HCT116 (cell line): ENCODE results near the gene MAST4. TPM values are rescaled to one million over a fixed set of nuclear protein-coding genes. Genes with fewer than 3 reads are reported as not detected.

Experiments used
- ATAC-seq: fragments of 200-7000 bp; cut with Tn5 transposase; 2 replicates; pipeline ENCODE4 v1.9.1; 2020; ENCODE audit warnings: mild to moderate bottlenecking, moderate library complexity
- BruUV-seq: library from RNA; stranded (reverse); fragments of 400-500 nt; replicated peaks from 2 replicates; lab custom pipeline; 2021; lab: Mats Ljungman, UMichigan
- CTCF ChIA-PET: fragments of 300-600 bp; sonication (Branson Sonifier 250); formaldehyde crosslinking; loops from one replicate; lab custom pipeline; 2021; ENCODE audit warnings: antibody characterized with exemption; lab: Charles Lee
- POLR2A ChIA-PET: fragments of 300-600, 350-600 bp; sonication (Branson Sonifier 250); formaldehyde crosslinking; loops from one replicate; lab custom pipeline; 2021; ENCODE audit warnings: antibody characterized with exemption; lab: Charles Lee
- RAD21 ChIA-PET, 2 experiments: fragments of 300-600 bp; sonication (Branson Sonifier 250); formaldehyde crosslinking; loops; one replicate each; lab custom pipeline; 2023; ENCODE audit warnings: low total read pairs in 2 of 2; ENCODE audit not compliant: uncharacterized antibody in 2 of 2, unreplicated experiment in 2 of 2, low non-redundant PET in 1 of 2; lab: Charles Lee
- DNase-seq: peaks from one replicate; pipeline ENCODE4 v3.0.0-alpha.2; 2010; ENCODE audit warnings: low read depth, low spot score
- H2AFZ ChIP-seq: fragments of 200-600 bp; shearing (Covaris generic), sonication (generic); 2 replicates; pipeline ENCODE4 v1.6.1; 2017; ENCODE audit warnings: low read depth, mixed run types, mixed read lengths, antibody characterized with exemption, low read length; ENCODE audit not compliant: poor library complexity, severe bottlenecking
- H3K27ac ChIP-seq: 2 replicates; pipeline ENCODE4 v1.5.1; 2012; ENCODE audit warnings: low read depth, low read length
- H3K27me3 ChIP-seq: fragments of 200-600 bp; sonication (generic); 2 replicates; pipeline ENCODE4 v1.6.1; 2016; ENCODE audit warnings: mixed run types, low read length, mixed read lengths; ENCODE audit not compliant: insufficient read depth
- H3K36me3 ChIP-seq, 2 experiments: fragments of 200-500 bp in 1 of 2; fragments of 200-600 bp in 1 of 2; sonication (Bioruptor generic) in 1 of 2; sonication (generic) in 1 of 2; 2 replicates each; pipeline versions ENCODE4 v1.5.1 to v1.6.1; 2014 to 2016; ENCODE audit warnings: low read length in 2 of 2, inconsistent platforms in 1 of 2, mixed read lengths in 1 of 2, mixed run types in 1 of 2; ENCODE audit not compliant: insufficient read depth in 2 of 2, control insufficient read depth in 1 of 2
- H3K4me1 ChIP-seq, 2 experiments: fragments of 200-600 bp in 1 of 2; sonication (generic) in 1 of 2; 2 replicates each; pipeline versions ENCODE4 v1.5.1 to v1.6.1; 2012 to 2017; ENCODE audit warnings: low read length in 2 of 2, inconsistent platforms in 1 of 2, mild to moderate bottlenecking in 1 of 2, mixed read lengths in 1 of 2, mixed run types in 1 of 2, moderate library complexity in 1 of 2; ENCODE audit not compliant: insufficient read depth in 2 of 2, control insufficient read depth in 1 of 2
- H3K4me2 ChIP-seq: fragments of 200-600 bp; sonication (generic); 2 replicates; pipeline ENCODE4 v1.6.1; 2017; ENCODE audit warnings: mixed run types, low read length, mixed read lengths
- H3K4me3 ChIP-seq, 2 experiments: fragments of 200-600 bp in 1 of 2; sonication (generic) in 1 of 2; replicated peaks in 1 of 2; 2 replicates each; pipeline ENCODE4 v1.5.1; 2011 to 2016; ENCODE audit warnings: low read length in 2 of 2, control low read depth in 1 of 2, low read depth in 1 of 2, mild to moderate bottlenecking in 1 of 2, mixed read lengths in 1 of 2, mixed run types in 1 of 2
- H3K79me2 ChIP-seq: fragments of 200-600 bp; sonication (generic); 2 replicates; pipeline ENCODE4 v1.6.1; 2017; ENCODE audit warnings: mild to moderate bottlenecking, mixed run types, low read length, moderate library complexity, mixed read lengths; ENCODE audit not compliant: insufficient read depth
- H3K9ac ChIP-seq: fragments of 200-600 bp; sonication (generic); 2 replicates; pipeline ENCODE4 v1.6.1; 2016; ENCODE audit warnings: low read length, mixed read lengths
- H3K9me2 ChIP-seq: fragments of 200-600 bp; sonication (generic), shearing (Covaris generic); 2 replicates; pipeline ENCODE4 v1.6.1; 2017; ENCODE audit warnings: mixed run types, mild to moderate bottlenecking, moderate library complexity; ENCODE audit not compliant: insufficient read depth
- H3K9me3 ChIP-seq, 2 experiments: fragments of 200-500 bp in 1 of 2; fragments of 200-600 bp in 1 of 2; sonication (Bioruptor generic) in 1 of 2; sonication (generic) in 1 of 2; 2 replicates each; pipeline ENCODE4 v1.6.1; 2014 to 2017; ENCODE audit warnings: low read length in 2 of 2, mixed read lengths in 2 of 2, inconsistent platforms in 1 of 2, low read depth in 1 of 2, mild to moderate bottlenecking in 1 of 2, mixed run types in 1 of 2, moderate library complexity in 1 of 2; ENCODE audit not compliant: control insufficient read depth in 1 of 2, insufficient read depth in 1 of 2
- H4K20me1 ChIP-seq: fragments of 200-600 bp; sonication (generic), shearing (Covaris generic); 2 replicates; pipeline ENCODE4 v1.6.1; 2017; ENCODE audit warnings: mixed run types, mild to moderate bottlenecking, moderate library complexity; ENCODE audit not compliant: insufficient read depth
- EZH2phosphoT487 ChIP-seq: fragments of 200-600 bp; IDR thresholded peaks from 2 replicates; pipeline ENCODE4 v1.6.1; 2018; ENCODE audit warnings: antibody characterized with exemption, borderline replicate concordance
- FOSL1 ChIP-seq: IDR thresholded peaks from 2 replicates; pipeline ENCODE4 v1.6.1; 2012; ENCODE audit warnings: low read depth
- JUND ChIP-seq: IDR thresholded peaks from 2 replicates; pipeline ENCODE4 v1.6.1; 2012
- POLR2AphosphoS5 ChIP-seq: IDR thresholded peaks from 2 replicates; pipeline ENCODE4 v1.6.1; 2011; ENCODE audit warnings: mild to moderate bottlenecking, low read depth, low read length, moderate library complexity
- RAD21 ChIP-seq: IDR thresholded peaks from 2 replicates; pipeline ENCODE4 v1.6.1; 2012; ENCODE audit warnings: low read depth, mild to moderate bottlenecking
- TCF7L2 ChIP-seq: IDR thresholded peaks from 2 replicates; pipeline ENCODE4 v1.7.0; 2011; ENCODE audit warnings: borderline replicate concordance, inconsistent platforms; ENCODE audit not compliant: insufficient read depth, insufficient read length; ENCODE audit errors: extremely low read depth
- YY1 ChIP-seq: IDR thresholded peaks from 2 replicates; pipeline ENCODE4 v1.6.1; 2011; ENCODE audit warnings: low read length, low read depth, moderate library complexity, mild to moderate bottlenecking; ENCODE audit not compliant: insufficient replicate concordance; ENCODE audit errors: extremely low read depth
- intact Hi-C: fragments of 100-400 bp; cut with micrococcal nuclease; formaldehyde crosslinking; loops from 2 replicates; pipeline ENCODE4 v1.10.0; 2022
- total RNA-seq: library from RNA; stranded (reverse); gene quantifications from one replicate; pipeline ENCODE4 v1.2.1, GENCODE V29; 2021; ENCODE audit not compliant: unreplicated experiment
- TF ChIP-seq, protein P1 (sequence below), 3 experiments: fragments of 200-600 bp in 1 of 3; sonication (generic) in 1 of 3; IDR thresholded peaks in 2 of 3; conservative IDR thresholded peaks in 1 of 3; 2 replicates each; pipeline ENCODE4 v1.5.1; 2012 to 2017; ENCODE audit warnings: low read depth in 2 of 3, low read length in 2 of 3, antibody characterized with exemption in 1 of 3, borderline replicate concordance in 1 of 3, control low read depth in 1 of 3, mild to moderate bottlenecking in 1 of 3, mixed read lengths in 1 of 3, mixed run types in 1 of 3, moderate library complexity in 1 of 3; ENCODE audit not compliant: insufficient read depth in 1 of 3
- TF ChIP-seq, protein P2 (sequence below): IDR thresholded peaks from 2 replicates; pipeline ENCODE4 v1.6.1; 2012; ENCODE audit warnings: low read depth

The MAST4 gene
- total RNA-seq, 1 experiment from 2014 or later, result 1.1 TPM

DNA sequence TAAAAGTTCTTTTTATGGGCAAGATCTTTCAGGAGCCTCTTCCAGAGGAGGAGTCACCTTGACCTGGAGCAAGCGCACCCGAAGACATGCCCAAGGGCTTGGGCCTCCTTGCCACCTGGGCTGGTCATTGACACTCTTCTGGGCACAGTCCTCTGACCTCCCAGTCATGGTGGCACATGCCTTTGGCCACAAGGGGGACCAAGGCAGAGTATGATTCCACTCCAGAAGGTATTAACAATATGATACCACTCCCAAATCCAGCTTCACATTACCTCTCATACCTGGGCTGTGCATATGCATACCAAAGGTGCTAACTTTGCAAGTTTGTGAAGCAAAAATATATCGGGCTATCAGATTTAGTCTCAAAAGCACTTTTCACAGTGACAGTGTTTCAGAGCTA, 84.6 kb downstream of the MAST4 start:
- TF ChIP-seq, protein P1, sequence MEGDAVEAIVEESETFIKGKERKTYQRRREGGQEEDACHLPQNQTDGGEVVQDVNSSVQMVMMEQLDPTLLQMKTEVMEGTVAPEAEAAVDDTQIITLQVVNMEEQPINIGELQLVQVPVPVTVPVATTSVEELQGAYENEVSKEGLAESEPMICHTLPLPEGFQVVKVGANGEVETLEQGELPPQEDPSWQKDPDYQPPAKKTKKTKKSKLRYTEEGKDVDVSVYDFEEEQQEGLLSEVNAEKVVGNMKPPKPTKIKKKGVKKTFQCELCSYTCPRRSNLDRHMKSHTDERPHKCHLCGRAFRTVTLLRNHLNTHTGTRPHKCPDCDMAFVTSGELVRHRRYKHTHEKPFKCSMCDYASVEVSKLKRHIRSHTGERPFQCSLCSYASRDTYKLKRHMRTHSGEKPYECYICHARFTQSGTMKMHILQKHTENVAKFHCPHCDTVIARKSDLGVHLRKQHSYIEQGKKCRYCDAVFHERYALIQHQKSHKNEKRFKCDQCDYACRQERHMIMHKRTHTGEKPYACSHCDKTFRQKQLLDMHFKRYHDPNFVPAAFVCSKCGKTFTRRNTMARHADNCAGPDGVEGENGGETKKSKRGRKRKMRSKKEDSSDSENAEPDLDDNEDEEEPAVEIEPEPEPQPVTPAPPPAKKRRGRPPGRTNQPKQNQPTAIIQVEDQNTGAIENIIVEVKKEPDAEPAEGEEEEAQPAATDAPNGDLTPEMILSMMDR (IDR thresholded peaks at IDR 0.05 in 2 of 3, conservative IDR thresholded peaks at IDR 0.05 in 1 of 3; ENCODE audit: borderline replicate concordance in 1 of 3, insufficient read depth in 1 of 3, low read depth in 2 of 3, low read length in 2 of 3), result peak in 2 of 3 experiments; percentile 39 to 49; a peak in 3 of 6 replicates
- no peak for TF ChIP-seq FOSL1
- DNase-seq (no peak), ATAC-seq (peak; percentile 74)
- no peaks in the 10 kb centered on the region for H3K79me2 ChIP-seq
- ChIA-PET CTCF (interaction anchor here (1.1 kb wide), 1 partner anchor 76 kb away, joined by 3 read pairs; no protein-coding TSS in a partner anchor), POLR2A (no interaction called here), RAD21 (no interaction called here)
- H3K4me1 ChIP-seq, result no peaks in the 10 kb centered on the region
- no peaks in the 10 kb centered on the region for H3K36me3 ChIP-seq
- H2AFZ ChIP-seq, result no peak overlapping the region
- no peaks in the 10 kb centered on the region for H4K20me1 ChIP-seq
- H3K4me2 ChIP-seq, result no peak overlapping the region
- H3K9ac ChIP-seq, result no peak overlapping the region
- H3K27me3 ChIP-seq, result peaks cover 36% of the 10 kb centered on the region
- H3K4me3 ChIP-seq, result no peak overlapping the region
- intact Hi-C loops, result no loop called here
- no peak overlapping the region for H3K27ac ChIP-seq
- no TSS peak for BruUV-seq
- no peaks in the 10 kb centered on the region for H3K9me3 ChIP-seq
- no peaks in the 10 kb centered on the region for H3K9me2 ChIP-seq

DNA sequence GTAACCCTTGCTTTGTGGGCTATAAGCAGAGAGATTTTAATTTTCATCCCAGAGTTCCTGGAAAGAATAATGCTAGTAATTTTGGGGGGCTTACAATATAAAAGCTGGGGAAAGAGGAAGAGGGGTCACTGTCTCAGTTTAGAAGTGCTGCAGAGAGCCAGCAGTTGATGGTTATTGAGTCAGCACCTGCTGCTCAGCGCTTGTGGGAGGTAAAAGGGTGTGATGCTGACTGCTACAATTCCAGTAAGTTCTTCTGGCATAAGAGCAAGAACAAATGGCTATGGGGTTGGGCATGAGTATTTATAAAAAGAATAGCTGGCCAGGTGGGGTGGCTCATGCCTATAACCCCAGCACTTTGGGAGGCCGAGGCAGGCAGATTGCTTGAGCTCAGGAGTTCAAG, 88.5 kb downstream of the MAST4 start:
- ChIA-PET POLR2A (no interaction called here), RAD21 (no interaction called here), CTCF (no interaction called here)
- DNase-seq (no peak), ATAC-seq (no peak)
- no peak overlapping the region for H3K9ac ChIP-seq
- no peaks in the 10 kb centered on the region for H4K20me1 ChIP-seq
- no TSS peak for BruUV-seq
- no peaks in the 10 kb centered on the region for H3K36me3 ChIP-seq
- H3K27me3 ChIP-seq, result peaks cover 24% of the 10 kb centered on the region
- intact Hi-C loops, result no loop called here
- H3K4me1 ChIP-seq, result no peaks in the 10 kb centered on the region
- H2AFZ ChIP-seq, result no peak overlapping the region
- no peak overlapping the region for H3K4me2 ChIP-seq
- no peak overlapping the region for H3K4me3 ChIP-seq
- H3K27ac ChIP-seq, result no peak overlapping the region
- no peaks in the 10 kb centered on the region for H3K79me2 ChIP-seq
- no peaks in the 10 kb centered on the region for H3K9me3 ChIP-seq
- no peaks in the 10 kb centered on the region for H3K9me2 ChIP-seq
- TF ChIP-seq JUND, result no peak
- no peak for TF ChIP-seq POLR2AphosphoS5
- no peak for TF ChIP-seq RAD21
- TF ChIP-seq TCF7L2, result no peak
- no peak for TF ChIP-seq EZH2phosphoT487
- TF ChIP-seq YY1, result no peak
- TF ChIP-seq, protein P2, sequence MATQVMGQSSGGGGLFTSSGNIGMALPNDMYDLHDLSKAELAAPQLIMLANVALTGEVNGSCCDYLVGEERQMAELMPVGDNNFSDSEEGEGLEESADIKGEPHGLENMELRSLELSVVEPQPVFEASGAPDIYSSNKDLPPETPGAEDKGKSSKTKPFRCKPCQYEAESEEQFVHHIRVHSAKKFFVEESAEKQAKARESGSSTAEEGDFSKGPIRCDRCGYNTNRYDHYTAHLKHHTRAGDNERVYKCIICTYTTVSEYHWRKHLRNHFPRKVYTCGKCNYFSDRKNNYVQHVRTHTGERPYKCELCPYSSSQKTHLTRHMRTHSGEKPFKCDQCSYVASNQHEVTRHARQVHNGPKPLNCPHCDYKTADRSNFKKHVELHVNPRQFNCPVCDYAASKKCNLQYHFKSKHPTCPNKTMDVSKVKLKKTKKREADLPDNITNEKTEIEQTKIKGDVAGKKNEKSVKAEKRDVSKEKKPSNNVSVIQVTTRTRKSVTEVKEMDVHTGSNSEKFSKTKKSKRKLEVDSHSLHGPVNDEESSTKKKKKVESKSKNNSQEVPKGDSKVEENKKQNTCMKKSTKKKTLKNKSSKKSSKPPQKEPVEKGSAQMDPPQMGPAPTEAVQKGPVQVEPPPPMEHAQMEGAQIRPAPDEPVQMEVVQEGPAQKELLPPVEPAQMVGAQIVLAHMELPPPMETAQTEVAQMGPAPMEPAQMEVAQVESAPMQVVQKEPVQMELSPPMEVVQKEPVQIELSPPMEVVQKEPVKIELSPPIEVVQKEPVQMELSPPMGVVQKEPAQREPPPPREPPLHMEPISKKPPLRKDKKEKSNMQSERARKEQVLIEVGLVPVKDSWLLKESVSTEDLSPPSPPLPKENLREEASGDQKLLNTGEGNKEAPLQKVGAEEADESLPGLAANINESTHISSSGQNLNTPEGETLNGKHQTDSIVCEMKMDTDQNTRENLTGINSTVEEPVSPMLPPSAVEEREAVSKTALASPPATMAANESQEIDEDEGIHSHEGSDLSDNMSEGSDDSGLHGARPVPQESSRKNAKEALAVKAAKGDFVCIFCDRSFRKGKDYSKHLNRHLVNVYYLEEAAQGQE, result no peak
